ENCODE data around the gene PPP1R12B.

PPP1R12B gene

GRCh38 chr1:202586871-202587270, 238.4 kb downstream of the PPP1R12B start:
- Histone ChIP-seq H3K27ac (ENCODE audit: extremely low read depth, low read depth, low read length) (no peak overlapping the region), H3K9me3 (ENCODE audit: control insufficient read depth, insufficient read depth, low read depth, low read length) (no peaks in the 10 kb centered on the region), H3K36me3 (ENCODE audit: control insufficient read depth in 2 of 2, insufficient read depth in 1 of 2, low read length in 2 of 2) (no peaks in the 10 kb centered on the region), H3K4me3 (ENCODE audit: low read depth, low read length) (no peak overlapping the region), H3K4me1 (ENCODE audit: control insufficient read depth, insufficient read depth, low read length) (peaks cover 5% of the 10 kb centered on the region; the same call in 1 of the 2 replicates)
- CTCF ChIA-PET = interaction anchor here (0.6 to 3.7 kb wide), 9 partner anchors 9 to 413 kb away, joined by 3 to 20 read pairs (median 3); no protein-coding TSS in a partner anchor
- no peak for TF ChIP-seq ZNF292 (tag by site-specific recombination; IDR thresholded peaks at IDR 0.05; ENCODE audit: borderline replicate concordance, low read depth)
- TF ChIP-seq ZNF518A (tag by site-specific recombination; conservative IDR thresholded peaks at IDR 0.05; ENCODE audit: low read depth) = no peak
- no peak for TF ChIP-seq ZNF2 (tag by site-specific recombination; IDR thresholded peaks at IDR 0.05)
- no peak for TF ChIP-seq HOXD13 (CRISPR knock-in tag; IDR thresholded peaks at IDR 0.05; ENCODE audit: borderline replicate concordance)
- no peak for TF ChIP-seq ZNF514 (tag by site-specific recombination; IDR thresholded peaks at IDR 0.05)
- TF ChIP-seq ZNF449 (tag by site-specific recombination; IDR thresholded peaks at IDR 0.05) = no peak
- TF ChIP-seq ZNF701 (tag by site-specific recombination; IDR thresholded peaks at IDR 0.05) = no peak
- TF ChIP-seq ZNF366 (tag by site-specific recombination; conservative IDR thresholded peaks at IDR 0.05) = no peak
- no peak for TF ChIP-seq ZNF155 (tag by site-specific recombination; IDR thresholded peaks at IDR 0.05)
- TF ChIP-seq YY1 (tag by site-specific recombination; IDR thresholded peaks at IDR 0.05) = no peak
- no peak for TF ChIP-seq ZNF302 (tag by site-specific recombination; IDR thresholded peaks at IDR 0.05; ENCODE audit: low read depth)
- TF ChIP-seq SALL2 (tag by site-specific recombination; IDR thresholded peaks at IDR 0.05; ENCODE audit: borderline replicate concordance) = no peak
- no peak for TF ChIP-seq ZNF26 (tag by site-specific recombination; IDR thresholded peaks at IDR 0.05)
- TF ChIP-seq ZNF341 (tag by site-specific recombination; IDR thresholded peaks at IDR 0.05; ENCODE audit: low read depth) = no peak
- POLR2A ChIA-PET = no interaction called here

- POLR2A ChIA-PET = no interaction called here
- peaks cover 5% of the 10 kb centered on the region; the same call in 1 of the 2 replicates for H3K4me1 ChIP-seq (ENCODE audit: control insufficient read depth, insufficient read depth, low read length)
- no peak for TF ChIP-seq ZNF324 (tag by site-specific recombination; IDR thresholded peaks at IDR 0.05)
- TF ChIP-seq KLF1 (tag by site-specific recombination; IDR thresholded peaks at IDR 0.05) = peak; percentile 42
These were observed 239.5 kb downstream of the PPP1R12B start for GRCh38 chr1:202587859-202588485.

More at GRCh38 chr1:202587859-202588485, 239.5 kb downstream of the PPP1R12B start:
- Histone ChIP-seq H3K36me3 (ENCODE audit: control insufficient read depth in 2 of 2, insufficient read depth in 1 of 2, low read length in 2 of 2) (no peaks in the 10 kb centered on the region), H3K27ac (ENCODE audit: extremely low read depth, low read depth, low read length) (no peak overlapping the region), H3K9me3 (ENCODE audit: control insufficient read depth, insufficient read depth, low read depth, low read length) (no peaks in the 10 kb centered on the region), H3K4me3 (ENCODE audit: low read depth, low read length) (no peak overlapping the region)
- CTCF ChIA-PET = interaction anchor here (0.5 to 1.5 kb wide), 7 partner anchors 10 to 307 kb away, joined by 3 to 7 read pairs (median 4); no protein-coding TSS in a partner anchor
